Stimulated activated CD4-positive, alpha-beta T cell treated with anti-CD3 and anti-CD28 coated beads, Interleukin-4, amount 100 ng/mL, for 4 hours (primary cell): ENCODE results near the gene TMEM132C.
"Not testable (repeated sequence)": the region's sequence is repeated elsewhere in the genome, so short reads cannot be mapped to it uniquely, and the experiment has no call there.

Experiments
- DNase-seq, 2 experiments: peaks; one replicate each; pipeline ENCODE4 v3.0.0-alpha.2; 2020

TMEM132C gene

GRCh38 chr12:128267131-128267622 lies at the start of gene TMEM132C:
TSS of gene TMEM132C (plus strand) at chr12:128267170. CDS start at chr12:128267403, 233 bp downstream.
- no peak for DNase-seq

- DNase-seq, result no peak
Measured at GRCh38 chr12:128224226-128224625, 42.7 kb upstream of the TMEM132C start.

- DNase-seq, result no peak
Measured at GRCh38 chr12:128228581-128228980, 38.4 kb upstream of the TMEM132C start.

GRCh38 chr12:128235635-128236417 lies 31.1 kb upstream of the TMEM132C start:
- DNase-seq, result no peak

GRCh38 chr12:128236525-128236924 lies 30.4 kb upstream of the TMEM132C start:
- DNase-seq, result no peak

GRCh38 chr12:128240745-128241144 lies 26.2 kb upstream of the TMEM132C start:
- DNase-seq, result no peak

- DNase-seq, result no peak
Measured at GRCh38 chr12:128245121-128245520, 21.8 kb upstream of the TMEM132C start.

- no peak for DNase-seq
Measured at GRCh38 chr12:128245905-128246304, 21.1 kb upstream of the TMEM132C start.

- DNase-seq, result no peak
Measured at GRCh38 chr12:128250096-128250495, 16.9 kb upstream of the TMEM132C start.

GRCh38 chr12:128253829-128254228 lies 13.1 kb upstream of the TMEM132C start:
- not testable (repeated sequence) for DNase-seq

GRCh38 chr12:128258866-128259555 lies 8.0 kb upstream of the TMEM132C start:
- no peak for DNase-seq

- DNase-seq, result no peak
Measured at GRCh38 chr12:128259556-128260070, 7.4 kb upstream of the TMEM132C start.

- DNase-seq, result no peak
Measured at GRCh38 chr12:128261757-128262156, 5.2 kb upstream of the TMEM132C start.

GRCh38 chr12:128265566-128265965 lies 1.4 kb upstream of the TMEM132C start:
- no peak for DNase-seq

- no peak for DNase-seq
Measured at GRCh38 chr12:128266086-128266485, 884 bp upstream of the TMEM132C start.

GRCh38 chr12:128266541-128267130 lies 334 bp upstream of the TMEM132C start:
- no peak for DNase-seq

- DNase-seq, result no peak
Measured at GRCh38 chr12:128267651-128268378, 845 bp downstream of the TMEM132C start.

GRCh38 chr12:128268379-128268995 lies 1.5 kb downstream of the TMEM132C start:
- DNase-seq, result no peak

GRCh38 chr12:128269181-128269591 lies 2.2 kb downstream of the TMEM132C start:
- no peak for DNase-seq

GRCh38 chr12:128276471-128276870 lies 9.5 kb downstream of the TMEM132C start:
- no peak for DNase-seq

- no peak for DNase-seq
Measured at GRCh38 chr12:128286970-128287369, 20.0 kb downstream of the TMEM132C start.

- DNase-seq, result no peak
Measured at GRCh38 chr12:128288357-128288756, 21.4 kb downstream of the TMEM132C start.
